ENCODE results near the gene ACOT4.
A peak's percentile ranks its signal among the peaks of the same experiment; 100 is the strongest.
"Not testable (repeated sequence)": the region's sequence is repeated elsewhere in the genome, so short reads cannot be mapped to it uniquely, and the experiment has no call there.

ACOT4 gene

GRCh38 chr14:73582102-73582979, 9.3 kb upstream of the ACOT4 start:
- DNase-seq: not testable (repeated sequence)

- no peak for DNase-seq
Measured at GRCh38 chr14:73588695-73589094, 3.0 kb upstream of the ACOT4 start.

- no peak for DNase-seq
Measured at GRCh38 chr14:73589116-73589515, 2.6 kb upstream of the ACOT4 start.

- DNase-seq: not testable (repeated sequence)
Measured at GRCh38 chr14:73590673-73591004, 1.0 kb upstream of the ACOT4 start.

GRCh38 chr14:73594491-73594890, 2.8 kb downstream of the ACOT4 start:
- DNase-seq: no peak

- no peak for DNase-seq
Measured at GRCh38 chr14:73599499-73599898, 7.8 kb downstream of the ACOT4 start.

- no peak for DNase-seq
Measured at GRCh38 chr14:73602994-73603393, 11.3 kb downstream of the ACOT4 start.

- no peak for DNase-seq
Measured at GRCh38 chr14:73606271-73606670, 14.6 kb downstream of the ACOT4 start.

GRCh38 chr14:73607241-73607640, 15.6 kb downstream of the ACOT4 start:
- DNase-seq: no peak

GRCh38 chr14:73610687-73611086, 19.0 kb downstream of the ACOT4 start:
- DNase-seq: no peak

GRCh38 chr14:73612339-73613045, 20.8 kb downstream of the ACOT4 start, which contains the start of gene ACOT6:
Gene ACOT6, plus strand, starts transcription at chr14:73612517. Its CDS starts 55 bp downstream, at chr14:73612572.
- peak; percentile 59 for DNase-seq

GRCh38 chr14:73613046-73613383, 21.3 kb downstream of the ACOT4 start:
- no peak for DNase-seq

GRCh38 chr14:73613419-73613963, 21.8 kb downstream of the ACOT4 start:
- DNase-seq: no peak

- no peak for DNase-seq
Measured at GRCh38 chr14:73616831-73617230, 25.2 kb downstream of the ACOT4 start.

- no peak for DNase-seq
Measured at GRCh38 chr14:73619524-73619923, 27.9 kb downstream of the ACOT4 start.

GRCh38 chr14:73620268-73620667, 28.6 kb downstream of the ACOT4 start:
- DNase-seq: no peak

GRCh38 chr14:73623504-73624054, 31.9 kb downstream of the ACOT4 start:
- no peak for DNase-seq

GRCh38 chr14:73625706-73626105, 34.0 kb downstream of the ACOT4 start:
- DNase-seq: no peak

GRCh38 chr14:73627151-73627558, 35.5 kb downstream of the ACOT4 start:
- no peak for DNase-seq

GRCh38 chr14:73630009-73630780, 38.5 kb downstream of the ACOT4 start:
- no peak for DNase-seq

GRCh38 chr14:73633116-73634010, 41.7 kb downstream of the ACOT4 start:
- peak; percentile 43 for DNase-seq

Measured in activated CD4-positive, alpha-beta T cell treated with anti-CD3 and anti-CD28 coated beads, Interleukin-2, amount 50 U/mL, for 1 hour (primary cell).